Keratinocyte (primary cell): ENCODE data around the gene RPL41. TPM values are rescaled to one million over a fixed set of nuclear protein-coding genes. Genes with fewer than 3 reads are reported as not detected.

ENCODE experiments used
- DNase-seq: peaks from one replicate; pipeline ENCODE4 v3.0.0-alpha.2; 2011; ENCODE audit warnings: low read depth, missing footprints, low spot score
- FAIRE-seq: peaks from 2 replicates; lab custom pipeline; 2011; peaks lifted over from hg19 to GRCh38; lab: Jason Lieb, UNC
- H2AFZ ChIP-seq: 2 replicates; pipeline ENCODE4 v1.6.0; 2012; ENCODE audit warnings: low read length, control low read depth, inconsistent platforms; ENCODE audit not compliant: control insufficient read depth
- H3K27ac ChIP-seq: 2 replicates; pipeline ENCODE4 v1.5.1; 2011; ENCODE audit warnings: low read length; ENCODE audit not compliant: control insufficient read depth, insufficient read depth
- H3K27me3 ChIP-seq: 3 replicates; pipeline ENCODE4 v1.6.0; 2011; ENCODE audit warnings: low read length; ENCODE audit not compliant: control insufficient read depth, insufficient read depth; ENCODE audit errors: extremely low read depth
- H3K36me3 ChIP-seq, 2 experiments: 2 replicates in 1 of 2; 3 replicates in 1 of 2; pipeline ENCODE4 v1.5.1; 2011; ENCODE audit warnings: low read length in 2 of 2, mild to moderate bottlenecking in 1 of 2; ENCODE audit not compliant: control insufficient read depth in 2 of 2, insufficient read depth in 2 of 2; ENCODE audit errors: extremely low read depth in 1 of 2
- H3K4me1 ChIP-seq: 3 replicates; pipeline ENCODE4 v1.5.1; 2011; ENCODE audit warnings: low read length; ENCODE audit not compliant: control insufficient read depth, insufficient read depth; ENCODE audit errors: extremely low read depth
- H3K4me2 ChIP-seq: 3 replicates; pipeline ENCODE4 v1.6.0; 2011; ENCODE audit warnings: low read depth, low read length; ENCODE audit not compliant: control insufficient read depth, insufficient read depth; ENCODE audit errors: extremely low read depth
- H3K4me3 ChIP-seq, 3 experiments: fragments of 200-600 bp in 1 of 3; sonication (generic) in 1 of 3; 2 replicates in 2 of 3; 3 replicates in 1 of 3; pipeline ENCODE4 v1.5.1; 2011 to 2016; ENCODE audit warnings: low read length in 3 of 3, mild to moderate bottlenecking in 3 of 3, control low read depth in 2 of 3, inconsistent platforms in 1 of 3, low read depth in 1 of 3, mixed read lengths in 1 of 3, mixed run types in 1 of 3, moderate library complexity in 1 of 3; ENCODE audit not compliant: control insufficient read depth in 2 of 3, insufficient read depth in 2 of 3; ENCODE audit errors: extremely low read depth in 1 of 3
- H3K79me2 ChIP-seq: 2 replicates; pipeline ENCODE4 v1.6.0; 2012; ENCODE audit warnings: low read length; ENCODE audit not compliant: control insufficient read depth, insufficient read depth
- H3K9ac ChIP-seq: 3 replicates; pipeline ENCODE4 v1.6.0; 2011; ENCODE audit warnings: low read length; ENCODE audit not compliant: control insufficient read depth, insufficient read depth; ENCODE audit errors: extremely low read depth
- H3K9me1 ChIP-seq: 3 replicates; pipeline ENCODE4 v1.6.0; 2011; ENCODE audit warnings: low read length; ENCODE audit not compliant: control insufficient read depth, insufficient read depth; ENCODE audit errors: extremely low read depth
- H3K9me3 ChIP-seq: 2 replicates; pipeline ENCODE4 v1.5.1; 2012; ENCODE audit warnings: low read depth, low read length; ENCODE audit not compliant: control insufficient read depth
- H4K20me1 ChIP-seq: 3 replicates; pipeline ENCODE4 v1.6.0; 2011; ENCODE audit warnings: low read length; ENCODE audit not compliant: control insufficient read depth, insufficient read depth; ENCODE audit errors: extremely low read depth
- EZH2 ChIP-seq: IDR thresholded peaks from one replicate; pipeline ENCODE4 v1.6.1; 2012; ENCODE audit warnings: inconsistent platforms, mild to moderate bottlenecking, low read length, moderate library complexity
- dilution Hi-C: fragments of 300-500 bp; cut with MboI; formaldehyde crosslinking; loops from one replicate; pipeline ENCODE4 v1.7.0; 2020; ENCODE audit warnings: low sequenced_read_pairs; ENCODE audit not compliant: extremely low pct_ligation_motif_present
- polyA plus RNA-seq, 5 experiments: library from polyadenylated mRNA; depleted of rRNA in 3 of 5; stranded (reverse) in 3 of 5; stranded (forward) in 1 of 5; unstranded in 1 of 5; fragments of >200 nt; gene quantifications; 1 replicate in 1 of 5; 2 replicates in 3 of 5; 3 replicates in 1 of 5; pipeline versions ENCODE4 v1.2.1 to v1.2.3, GENCODE V29; 2011 to 2012; ENCODE audit warnings: missing spikeins in 2 of 5, low read depth in 1 of 5, low replicate concordance in 1 of 5
- TF ChIP-seq, protein P1 (sequence below), 3 experiments: IDR thresholded peaks in 1 of 3; conservative IDR thresholded peaks in 1 of 3; optimal IDR thresholded peaks in 1 of 3; 2 replicates in 2 of 3; 3 replicates in 1 of 3; pipeline versions ENCODE3 to v1.5.1; 2011; ENCODE audit warnings: low read length in 3 of 3, mild to moderate bottlenecking in 3 of 3, moderate library complexity in 2 of 3, control low read depth in 1 of 3, inconsistent platforms in 1 of 3; ENCODE audit not compliant: insufficient read depth in 2 of 3; ENCODE audit errors: extremely low read depth in 1 of 3

The RPL41 gene
- polyA plus RNA-seq, 1 donor (not counting 4 experiments of a cell fraction or from before 2014, with no cell fraction given), result 10,481 TPM

GRCh38 chr12:56165369-56165768 lies 48.9 kb downstream of the RPL41 start:
- Histone ChIP-seq H3K9me3 (no peaks in the 10 kb centered on the region), H4K20me1 (peaks cover 15% of the 10 kb centered on the region), H3K27me3 (no peaks in the 10 kb centered on the region), H2AFZ (no peak overlapping the region), H3K36me3 (peaks cover 35 to 36% of the 10 kb centered on the region in 2 experiments), H3K9me1 (no peaks in the 10 kb centered on the region), H3K4me1 (peaks cover 12% of the 10 kb centered on the region), H3K9ac (no peak overlapping the region), H3K79me2 (peaks cover 6% of the 10 kb centered on the region), H3K4me2 (no peak overlapping the region), H3K4me3 (no peak overlapping the region), H3K27ac (no peak overlapping the region)
- dilution Hi-C loops, result no loop called here
- FAIRE-seq, result no peak
- no peak for DNase-seq
- TF ChIP-seq, protein P1, sequence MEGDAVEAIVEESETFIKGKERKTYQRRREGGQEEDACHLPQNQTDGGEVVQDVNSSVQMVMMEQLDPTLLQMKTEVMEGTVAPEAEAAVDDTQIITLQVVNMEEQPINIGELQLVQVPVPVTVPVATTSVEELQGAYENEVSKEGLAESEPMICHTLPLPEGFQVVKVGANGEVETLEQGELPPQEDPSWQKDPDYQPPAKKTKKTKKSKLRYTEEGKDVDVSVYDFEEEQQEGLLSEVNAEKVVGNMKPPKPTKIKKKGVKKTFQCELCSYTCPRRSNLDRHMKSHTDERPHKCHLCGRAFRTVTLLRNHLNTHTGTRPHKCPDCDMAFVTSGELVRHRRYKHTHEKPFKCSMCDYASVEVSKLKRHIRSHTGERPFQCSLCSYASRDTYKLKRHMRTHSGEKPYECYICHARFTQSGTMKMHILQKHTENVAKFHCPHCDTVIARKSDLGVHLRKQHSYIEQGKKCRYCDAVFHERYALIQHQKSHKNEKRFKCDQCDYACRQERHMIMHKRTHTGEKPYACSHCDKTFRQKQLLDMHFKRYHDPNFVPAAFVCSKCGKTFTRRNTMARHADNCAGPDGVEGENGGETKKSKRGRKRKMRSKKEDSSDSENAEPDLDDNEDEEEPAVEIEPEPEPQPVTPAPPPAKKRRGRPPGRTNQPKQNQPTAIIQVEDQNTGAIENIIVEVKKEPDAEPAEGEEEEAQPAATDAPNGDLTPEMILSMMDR (optimal IDR thresholded peaks at IDR 0.05 in 1 of 3, IDR thresholded peaks at IDR 0.05 in 1 of 3, conservative IDR thresholded peaks at IDR 0.05 in 1 of 3; ENCODE audit: extremely low read depth in 1 of 3, insufficient read depth in 2 of 3, low read length in 3 of 3), result no peak
- TF ChIP-seq EZH2, result no peak

Other genes starting within 250 kb of the RPL41 start
- 43.6 to 63.4 TPM (median 61.6 TPM) in 3 replicates for gene PYM1, start 188.7 kb upstream of the RPL41 start, polyA plus RNA-seq
- 161 to 263 TPM (median 174 TPM) in 3 replicates for gene DGKA, start 185.5 kb upstream of the RPL41 start, polyA plus RNA-seq
- 1.3 to 2.1 TPM (median 1.4 TPM) in 3 replicates for gene PMEL, start 150.6 kb upstream of the RPL41 start, polyA plus RNA-seq
- gene CDK2, start 149.8 kb upstream of the RPL41 start, polyA plus RNA-seq, result 34.3 to 49.3 TPM (median 47.3 TPM) in 3 replicates
- gene RAB5B, start 142.6 kb upstream of the RPL41 start, polyA plus RNA-seq, result 132 to 162 TPM (median 138 TPM) in 3 replicates
- 9.0 to 10.8 TPM (median 9.4 TPM) in 3 replicates for gene SUOX, start 119.4 kb upstream of the RPL41 start, polyA plus RNA-seq
- gene IKZF4, start 95.6 kb upstream of the RPL41 start, polyA plus RNA-seq, result 0.97 to 1.8 TPM (median 1.1 TPM) in 3 replicates
- 663 to 1,841 TPM (median 663 TPM) in 3 replicates for gene RPS26, start 74.7 kb upstream of the RPL41 start, polyA plus RNA-seq
- gene ERBB3, start 36.5 kb upstream of the RPL41 start, polyA plus RNA-seq, result 13.6 to 19.8 TPM (median 16.4 TPM) in 3 replicates
- 247 to 505 TPM (median 480 TPM) in 3 replicates for gene PA2G4, start 12.1 kb upstream of the RPL41 start, polyA plus RNA-seq
- gene ZC3H10, start 1.6 kb downstream of the RPL41 start, polyA plus RNA-seq, result 0.81 to 1.0 TPM (median 0.85 TPM) in 3 replicates
- 140 to 205 TPM (median 141 TPM) in 3 replicates for gene ESYT1, start 11.6 kb downstream of the RPL41 start, polyA plus RNA-seq
- gene MYL6B, start 36.0 kb downstream of the RPL41 start, polyA plus RNA-seq, result 42.3 to 44.9 TPM (median 44.9 TPM) in 3 replicates
- gene MYL6, start 41.7 kb downstream of the RPL41 start, polyA plus RNA-seq, result 3,666 to 4,542 TPM (median 4,521 TPM) in 3 replicates
- 23.3 to 37.6 TPM (median 32.5 TPM) in 3 replicates for gene SMARCC2, start 72.8 kb downstream of the RPL41 start, polyA plus RNA-seq
- 42.2 to 62.0 TPM (median 49.7 TPM) in 3 replicates for gene RNF41, start 105.3 kb downstream of the RPL41 start, polyA plus RNA-seq
- 45.6 to 53.5 TPM (median 53.0 TPM) in 3 replicates for gene NABP2, start 107.7 kb downstream of the RPL41 start, polyA plus RNA-seq
- gene SLC39A5, start 113.4 kb downstream of the RPL41 start, polyA plus RNA-seq, result 0.09 TPM in 1 of 3 replicates, not detected in the others
- 14.0 to 21.0 TPM (median 15.2 TPM) in 3 replicates for gene ANKRD52, start 141.8 kb downstream of the RPL41 start, polyA plus RNA-seq
- gene COQ10A, start 150.3 kb downstream of the RPL41 start, polyA plus RNA-seq, result 7.5 to 12.1 TPM (median 11.6 TPM) in 3 replicates
- 54.3 to 197 TPM (median 105 TPM) in 3 replicates for gene CS, start 183.7 kb downstream of the RPL41 start, polyA plus RNA-seq
- 122 to 162 TPM (median 160 TPM) in 3 replicates for gene CNPY2, start 199.4 kb downstream of the RPL41 start, polyA plus RNA-seq
- 20.0 to 26.3 TPM (median 26.2 TPM) in 3 replicates for gene PAN2, start 217.4 kb downstream of the RPL41 start, polyA plus RNA-seq
- 0.68 to 1.6 TPM (median 1.5 TPM) in 3 replicates for gene IL23A, start 222.3 kb downstream of the RPL41 start, polyA plus RNA-seq
- 95.8 to 120 TPM (median 109 TPM) in 3 replicates for gene STAT2, start 243.5 kb downstream of the RPL41 start, polyA plus RNA-seq
- not detected in 3 replicates for gene APOF, start 246.2 kb downstream of the RPL41 start, polyA plus RNA-seq